HepG2 (cell line): ENCODE results near the gene SLC11A1. TPM values are rescaled to one million over a fixed set of nuclear protein-coding genes. Genes with fewer than 3 reads are reported as not detected.

Source experiments
- CAMTA2 ChIP-seq: sonication (generic); formaldehyde crosslinking; IDR thresholded peaks from 2 replicates; pipeline ENCODE4 v1.4.0; 2020; ENCODE audit warnings: mild to moderate bottlenecking, missing genetic modification reagents, borderline replicate concordance
- DBP ChIP-seq: sonication (generic); formaldehyde crosslinking; IDR thresholded peaks from 2 replicates; pipeline ENCODE4 v1.4.0; 2020; ENCODE audit warnings: missing genetic modification reagents; ENCODE audit errors: not compliant biosample characterization
- ETV6 ChIP-seq: sonication (generic); formaldehyde crosslinking; conservative IDR thresholded peaks from 2 replicates; pipeline ENCODE4 v1.4.0; 2020; ENCODE audit warnings: missing genetic modification reagents
- FOXP4 ChIP-seq: sonication (generic); formaldehyde crosslinking; IDR thresholded peaks from 2 replicates; pipeline ENCODE4 v1.4.0; 2020; ENCODE audit warnings: missing genetic modification reagents
- GATA4 ChIP-seq: sonication (generic); IDR thresholded peaks from 2 replicates; pipeline ENCODE4 v1.6.1; 2016; ENCODE audit warnings: antibody characterized with exemption, low read depth, borderline replicate concordance
- GFI1 ChIP-seq: sonication (generic); formaldehyde crosslinking; IDR thresholded peaks from 2 replicates; pipeline ENCODE4 v1.5.0; 2020; ENCODE audit warnings: missing genetic modification reagents, mild to moderate bottlenecking, borderline replicate concordance
- HINFP ChIP-seq: sonication (generic); formaldehyde crosslinking; IDR thresholded peaks from 2 replicates; pipeline ENCODE4 v1.4.0; 2020; ENCODE audit warnings: low read depth, mild to moderate bottlenecking, missing genetic modification reagents
- MLX ChIP-seq: IDR thresholded peaks from 2 replicates; pipeline ENCODE4 v1.6.1; 2016
- NR3C1 ChIP-seq: sonication (generic); formaldehyde crosslinking; IDR thresholded peaks from 2 replicates; pipeline ENCODE4 v1.4.0; 2020; ENCODE audit warnings: missing genetic modification reagents
- SAP130 ChIP-seq: IDR thresholded peaks from 2 replicates; pipeline ENCODE4 v1.6.1; 2016; ENCODE audit warnings: low read depth
- SRY ChIP-seq: sonication (generic); formaldehyde crosslinking; IDR thresholded peaks from 2 replicates; pipeline ENCODE4 v1.8.0; 2022; ENCODE audit warnings: mild to moderate bottlenecking, missing genetic modification reagents
- SUZ12 ChIP-seq: fragments of 150-350 bp; IDR thresholded peaks from 2 replicates; pipeline ENCODE4 v1.6.1; 2014; ENCODE audit warnings: low read depth, low read length
- TBX2 ChIP-seq: sonication (generic); formaldehyde crosslinking; IDR thresholded peaks from 2 replicates; pipeline ENCODE4 v1.5.0; 2020; ENCODE audit warnings: missing genetic modification reagents, mild to moderate bottlenecking, borderline replicate concordance
- TFAP4 ChIP-seq: sonication (generic); IDR thresholded peaks from 2 replicates; pipeline ENCODE4 v1.6.1; 2016; ENCODE audit warnings: low read depth, borderline replicate concordance
- THYN1 ChIP-seq: sonication (generic); formaldehyde crosslinking; IDR thresholded peaks from 2 replicates; pipeline ENCODE4 v1.8.1; 2023; ENCODE audit warnings: low read depth, mild to moderate bottlenecking, moderate library complexity, missing genetic modification reagents, borderline replicate concordance
- ZBTB20 ChIP-seq: sonication (generic); formaldehyde crosslinking; IDR thresholded peaks from 2 replicates; pipeline ENCODE4 v1.8.1; 2023; ENCODE audit warnings: missing genetic modification reagents, low read depth, mild to moderate bottlenecking, borderline replicate concordance
- ZNF143 ChIP-seq: sonication (generic); formaldehyde crosslinking; IDR thresholded peaks from 2 replicates; pipeline ENCODE4 v1.4.0; 2020; ENCODE audit warnings: missing genetic modification reagents
- ZNF232 ChIP-seq: sonication (generic); formaldehyde crosslinking; IDR thresholded peaks from 2 replicates; pipeline ENCODE4 v1.4.0; 2020; ENCODE audit warnings: missing genetic modification reagents, borderline replicate concordance
- ZNF263 ChIP-seq: sonication (generic); formaldehyde crosslinking; IDR thresholded peaks from 2 replicates; pipeline ENCODE4 v1.4.0; 2020; ENCODE audit warnings: missing genetic modification reagents
- ZNF34 ChIP-seq: sonication (generic); formaldehyde crosslinking; IDR thresholded peaks from 2 replicates; pipeline ENCODE4 v1.4.0; 2020; ENCODE audit warnings: mild to moderate bottlenecking, missing genetic modification reagents, borderline replicate concordance
- ZNF460 ChIP-seq: sonication (generic); formaldehyde crosslinking; IDR thresholded peaks from 2 replicates; pipeline ENCODE4 v1.5.1; 2020; ENCODE audit warnings: missing genetic modification reagents, mild to moderate bottlenecking, borderline replicate concordance
- ZNF510 ChIP-seq: sonication (generic); formaldehyde crosslinking; IDR thresholded peaks from 2 replicates; pipeline ENCODE4 v1.4.0; 2020; ENCODE audit warnings: low read depth, mild to moderate bottlenecking, missing genetic modification reagents
- ZNF598 ChIP-seq: sonication (generic); formaldehyde crosslinking; IDR thresholded peaks from 2 replicates; pipeline ENCODE4 v1.5.1; 2020; ENCODE audit warnings: mild to moderate bottlenecking, missing genetic modification reagents, borderline replicate concordance
- ZSCAN21 ChIP-seq: sonication (generic); formaldehyde crosslinking; IDR thresholded peaks from 2 replicates; pipeline ENCODE4 v1.8.0; 2022; ENCODE audit warnings: mild to moderate bottlenecking, missing genetic modification reagents, moderate library complexity, borderline replicate concordance
- polyA plus RNA-seq, 8 experiments: library from polyadenylated mRNA; depleted of rRNA in 3 of 8; stranded (reverse) in 7 of 8; unstranded in 1 of 8; fragments of >200 nt; fragmentation: Illumina TruSeq in 4 of 8; extraction: Trizol in 4 of 8; gene quantifications; 2 replicates each; pipeline versions ENCODE4 v1.2.1 to v1.2.3, GENCODE V29; 2011 to 2016; ENCODE audit warnings: low read depth in 4 of 8, missing spikeins in 1 of 8, mixed read lengths in 1 of 8; ENCODE audit not compliant: insufficient read depth in 1 of 8
- total RNA-seq, 5 experiments: library from RNA; depleted of rRNA; stranded (reverse); fragments of >200 nt; fragmentation: Illumina TruSeq; extraction: Trizol; gene quantifications; 2 replicates each; pipeline ENCODE4 v1.2.3, GENCODE V29; 2016; ENCODE audit warnings: low read depth in 1 of 5

SLC11A1 gene
- total and polyA plus RNA-seq, 2 of the 13 experiments (the other 11 are each of a cell fraction or from before 2014, with no cell fraction given): 0.33 to 2.3 TPM

GRCh38 chr2:218418717-218419458 lies 36.8 kb downstream of the SLC11A1 start, which contains the start of gene VIL1 (continued):
- TF ChIP-seq ZBTB20 (CRISPR knock-in tag) (no peak; the same call in 1 of the 2 replicates), SAP130 (CRISPR knock-in tag) (peak; percentile 92), SUZ12 (no peak), NR3C1 (no peak), ZNF232 (CRISPR knock-in tag) (peak; percentile 71; the same call in 1 of the 2 replicates), MLX (peak; percentile 47; the same call in 1 of the 2 replicates), ZSCAN21 (CRISPR knock-in tag) (0 out of 2 replicates have a peak, but pooled peaks have one; percentile 57), TFAP4 (peak; percentile 81), ZNF143 (CRISPR knock-in tag) (no peak; the same call in 1 of the 2 replicates), CAMTA2 (peak; percentile 51; the same call in 1 of the 2 replicates), FOXP4 (peak; percentile 80), DBP (CRISPR knock-in tag) (peak; percentile 68), GATA4 (0 out of 2 replicates have a peak, but pooled peaks have one; percentile 52), ETV6 (CRISPR knock-in tag) (no peak), ZNF34 (CRISPR knock-in tag) (no peak), HINFP (CRISPR knock-in tag) (no peak), ZNF510 (no peak), ZNF460 (CRISPR knock-in tag) (peak; percentile 23; the same call in 1 of the 2 replicates), ZNF598 (CRISPR knock-in tag) (peak; percentile 74; the same call in 1 of the 2 replicates), GFI1 (CRISPR knock-in tag) (peak; percentile 35; the same call in 1 of the 2 replicates), SRY (CRISPR knock-in tag) (0 out of 2 replicates have a peak, but pooled peaks have one; percentile 14), TBX2 (CRISPR knock-in tag) (peak; percentile 77), THYN1 (CRISPR knock-in tag) (no peak), ZNF263 (no peak; the same call in 1 of the 2 replicates)
